ENCODE measurements around the gene LHX3.

DNA sequence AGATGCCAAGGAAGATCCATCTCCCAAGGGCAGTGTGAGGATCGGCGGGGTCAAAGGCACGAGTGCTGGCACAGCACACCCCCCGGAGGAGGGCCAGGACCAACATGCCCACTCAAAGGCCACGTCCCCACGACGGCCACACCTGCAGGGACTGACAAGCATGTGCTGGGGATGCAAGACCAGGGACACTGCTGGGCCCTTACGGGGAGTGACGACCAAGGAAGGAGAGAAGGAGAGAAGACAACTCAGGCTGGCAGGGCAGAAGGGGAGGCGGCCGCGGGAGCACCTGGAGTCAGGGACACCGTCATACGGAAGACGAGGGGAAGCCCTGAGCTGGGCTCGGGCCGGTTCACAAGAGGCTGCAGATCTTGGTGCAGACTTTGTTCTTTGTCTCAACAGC, 30.2 kb upstream of the LHX3 start:
- TF ChIP-seq, protein P1, sequence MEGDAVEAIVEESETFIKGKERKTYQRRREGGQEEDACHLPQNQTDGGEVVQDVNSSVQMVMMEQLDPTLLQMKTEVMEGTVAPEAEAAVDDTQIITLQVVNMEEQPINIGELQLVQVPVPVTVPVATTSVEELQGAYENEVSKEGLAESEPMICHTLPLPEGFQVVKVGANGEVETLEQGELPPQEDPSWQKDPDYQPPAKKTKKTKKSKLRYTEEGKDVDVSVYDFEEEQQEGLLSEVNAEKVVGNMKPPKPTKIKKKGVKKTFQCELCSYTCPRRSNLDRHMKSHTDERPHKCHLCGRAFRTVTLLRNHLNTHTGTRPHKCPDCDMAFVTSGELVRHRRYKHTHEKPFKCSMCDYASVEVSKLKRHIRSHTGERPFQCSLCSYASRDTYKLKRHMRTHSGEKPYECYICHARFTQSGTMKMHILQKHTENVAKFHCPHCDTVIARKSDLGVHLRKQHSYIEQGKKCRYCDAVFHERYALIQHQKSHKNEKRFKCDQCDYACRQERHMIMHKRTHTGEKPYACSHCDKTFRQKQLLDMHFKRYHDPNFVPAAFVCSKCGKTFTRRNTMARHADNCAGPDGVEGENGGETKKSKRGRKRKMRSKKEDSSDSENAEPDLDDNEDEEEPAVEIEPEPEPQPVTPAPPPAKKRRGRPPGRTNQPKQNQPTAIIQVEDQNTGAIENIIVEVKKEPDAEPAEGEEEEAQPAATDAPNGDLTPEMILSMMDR (IDR thresholded peaks at IDR 0.05), result no peak
- TF ChIP-seq POLR2AphosphoS5 (IDR thresholded peaks at IDR 0.05; ENCODE audit: low read depth, low read length) (no peak), NFIC (IDR thresholded peaks at IDR 0.05; ENCODE audit: borderline replicate concordance) (no peak)
